A549 (cell line): ENCODE results near the gene STIM1.

Source experiments
- BCL3 ChIP-seq: fragments of >200 bp; sonication (Bioruptor Twin); formaldehyde crosslinking; IDR thresholded peaks from 3 replicates; pipeline ENCODE4 v1.6.1; 2016
- CTCF ChIP-seq: fragments of >200 bp; sonication (Bioruptor Twin); formaldehyde crosslinking; IDR thresholded peaks from 3 replicates; pipeline ENCODE4 v1.5.1; 2016
- KDM1A ChIP-seq: fragments of 200-600 bp; sonication (generic); IDR thresholded peaks from 2 replicates; pipeline ENCODE4 v1.6.1; 2016; ENCODE audit warnings: low read depth, mild to moderate bottlenecking
- RNF2 ChIP-seq: fragments of 200-600 bp; sonication (generic); IDR thresholded peaks from 2 replicates; pipeline ENCODE4 v1.6.1; 2016; ENCODE audit warnings: low read depth, mild to moderate bottlenecking, antibody characterized with exemption, moderate library complexity, borderline replicate concordance

GRCh38 chr11:4071325-4071724 lies 215.9 kb downstream of the STIM1 start:
- TF ChIP-seq BCL3, result no peak
- TF ChIP-seq CTCF, result no peak
- TF ChIP-seq RNF2, result no peak
- no peak for TF ChIP-seq KDM1A
